H1 (cell line): ENCODE measurements around the gene DAB2IP. TPM values are rescaled to one million over a fixed set of nuclear protein-coding genes. Genes with fewer than 3 reads are reported as not detected.

Experiments used
- BCL11A ChIP-seq, 2 experiments: IDR thresholded peaks; one replicate each; pipeline ENCODE4 v1.6.1; 2011; ENCODE audit warnings: low read depth in 2 of 2, low read length in 2 of 2, mild to moderate bottlenecking in 2 of 2
- GABPA ChIP-seq: IDR thresholded peaks from 2 replicates; pipeline ENCODE4 v1.6.1; 2011; ENCODE audit warnings: mild to moderate bottlenecking, low read length, moderate library complexity, borderline replicate concordance; ENCODE audit not compliant: insufficient read depth
- JUND ChIP-seq: IDR thresholded peaks from 2 replicates; pipeline ENCODE4 v1.6.1; 2011; ENCODE audit warnings: mild to moderate bottlenecking, improper control_type of control experiment, low read length
- NRF1 ChIP-seq: IDR thresholded peaks from 2 replicates; pipeline ENCODE4 v1.6.1; 2011; ENCODE audit warnings: mild to moderate bottlenecking, low read depth, low read length, improper control_type of control experiment
- POLR2AphosphoS5 ChIP-seq: IDR thresholded peaks from 2 replicates; pipeline ENCODE4 v1.6.1; 2011; ENCODE audit warnings: low read depth, low read length
- POU5F1 ChIP-seq: IDR thresholded peaks from 2 replicates; pipeline ENCODE4 v1.6.1; 2011; ENCODE audit warnings: low read depth, mild to moderate bottlenecking, low read length, moderate library complexity
- SIN3A ChIP-seq, 2 experiments: IDR thresholded peaks in 1 of 2; conservative IDR thresholded peaks in 1 of 2; 2 replicates each; pipeline ENCODE4 v1.6.1; 2011 to 2012; ENCODE audit warnings: low read length in 2 of 2, improper control_type of control experiment in 1 of 2, low read depth in 1 of 2, mild to moderate bottlenecking in 1 of 2
- TAF1 ChIP-seq: IDR thresholded peaks from 2 replicates; pipeline ENCODE4 v1.6.1; 2011; ENCODE audit warnings: mild to moderate bottlenecking, low read depth, low read length
- USF2 ChIP-seq: IDR thresholded peaks from 2 replicates; pipeline ENCODE4 v1.6.1; 2011; ENCODE audit warnings: low read length, improper control_type of control experiment
- YY1 ChIP-seq: IDR thresholded peaks from 2 replicates; pipeline ENCODE4 v1.6.1; 2011; ENCODE audit warnings: low read depth, mild to moderate bottlenecking, low read length
- polyA plus RNA-seq, 7 experiments: library from polyadenylated mRNA; depleted of rRNA in 3 of 7; stranded (reverse) in 5 of 7; unstranded in 2 of 7; fragments of >200 nt in 5 of 7; fragments of 200-250 nt in 2 of 7; gene quantifications; 1 replicate in 5 of 7; 2 replicates in 1 of 7; 4 replicates in 1 of 7; pipeline versions ENCODE4 v1.2.1 to v1.2.3, GENCODE V29; 2011 to 2013; ENCODE audit warnings: missing spikeins in 2 of 7, mixed read lengths in 2 of 7
- total RNA-seq: library from RNA; stranded (reverse); fragmentation: NEBNext Ultra II Directional; extraction: Animal tissue kit (Norgen Biotek cat#: 25700); gene quantifications from 2 replicates; pipeline ENCODE4 v1.2.1, GENCODE V29; 2021

The DAB2IP gene
- total and polyA plus RNA-seq, 2 of the 8 experiments (the other 6 are each of a cell fraction or from before 2014, with no cell fraction given), result 19.7 to 39.5 TPM

- TF ChIP-seq TAF1 (no peak), BCL11A (IDR thresholded peaks at IDR 0.05; ENCODE audit: low read depth in 2 of 2, low read length in 2 of 2) (no peak), POLR2AphosphoS5 (no peak), YY1 (no peak), SIN3A (conservative IDR thresholded peaks at IDR 0.05 in 1 of 2, IDR thresholded peaks at IDR 0.05 in 1 of 2; ENCODE audit: low read depth in 1 of 2, low read length in 2 of 2) (no peak), USF2 (no peak), NRF1 (no peak), JUND (no peak), GABPA (no peak), POU5F1 (no peak)
- TF ChIP-seq, all 59 proteins: peak for 0
Measured at GRCh38 chr9:121771418-121771817, 120.0 kb downstream of the DAB2IP start (continued).
